ENCODE data around the gene RYR1. TPM values are rescaled to one million over a fixed set of nuclear protein-coding genes. Genes with fewer than 3 reads are reported as not detected.
"Not testable (repeated sequence)": the region's sequence is repeated elsewhere in the genome, so short reads cannot be mapped to it uniquely, and the experiment has no call there.

Gene RYR1
- total RNA-seq, 1 donor from 2014 or later, result 14.4 TPM

- DNase-seq (ENCODE audit: low spot score), result no peak
- intact Hi-C loops (cut with DNase I), result no loop called here
- ATAC-seq, result no peak
These were observed 37.9 kb upstream of the RYR1 start for GRCh38 chr19:38395381-38396114.

- DNase-seq (ENCODE audit: low spot score) (no peak), ATAC-seq (no peak)
- intact Hi-C loops (cut with DNase I), result no loop called here
These were observed 34.4 kb upstream of the RYR1 start for GRCh38 chr19:38399081-38399480.

- ATAC-seq (no peak), DNase-seq (ENCODE audit: low spot score) (no peak)
- intact Hi-C loops (cut with DNase I), result no loop called here
These were observed 34.0 kb upstream of the RYR1 start for GRCh38 chr19:38399537-38399936.

- no peak for ATAC-seq
- intact Hi-C loops (cut with DNase I), result loop anchor here (10.0 kb wide), 1 partner anchor 234 kb away; no protein-coding TSS in a partner anchor
- DNase-seq (ENCODE audit: low spot score), result no peak
These were observed 33.1 kb upstream of the RYR1 start for GRCh38 chr19:38400361-38400760.

- DNase-seq (ENCODE audit: low spot score), result no peak
- intact Hi-C loops (cut with DNase I), result loop anchor here (10.0 kb wide), 1 partner anchor 234 kb away; no protein-coding TSS in a partner anchor
- no peak for ATAC-seq
These were observed 32.3 kb upstream of the RYR1 start for GRCh38 chr19:38401148-38401547.

GRCh38 chr19:38402623-38402966 is 30.9 kb upstream of the RYR1 start:
- no peak for ATAC-seq
- no peak for DNase-seq (ENCODE audit: low spot score)
- intact Hi-C loops (cut with DNase I), result loop anchor here (10.0 kb wide), 1 partner anchor 232 kb away; no protein-coding TSS in a partner anchor

GRCh38 chr19:38402967-38403674 is 30.4 kb upstream of the RYR1 start, which contains the start of gene FAM98C:
FAM98C (plus strand) TSS chr19:38403093; CDS start chr19:38403154, 61 bp downstream.
- DNase-seq (ENCODE audit: low spot score) (peak; percentile 97), ATAC-seq (peak; percentile 99)
- intact Hi-C loops (cut with DNase I), result loop anchor here (10.0 kb wide), 1 partner anchor 232 kb away; no protein-coding TSS in a partner anchor

- no peak for ATAC-seq
- intact Hi-C loops (cut with DNase I), result loop anchor here (10.0 kb wide), 1 partner anchor 230 kb away; no protein-coding TSS in a partner anchor
- no peak for DNase-seq (ENCODE audit: low spot score)
These were observed 28.6 kb upstream of the RYR1 start for GRCh38 chr19:38404858-38405257.

- ATAC-seq, result no peak
- no peak for DNase-seq (ENCODE audit: low spot score)
- intact Hi-C loops (cut with DNase I), result loop anchor here (10.0 kb wide), 1 partner anchor 230 kb away; no protein-coding TSS in a partner anchor
These were observed 28.2 kb upstream of the RYR1 start for GRCh38 chr19:38405276-38405675.

GRCh38 chr19:38409631-38410133 is 23.8 kb upstream of the RYR1 start:
- intact Hi-C loops (cut with DNase I), result loop anchor here (10.0 kb wide), 2 partner anchors 115 to 225 kb away; no protein-coding TSS in a partner anchor
- ATAC-seq, result peak; percentile 84
- no peak for DNase-seq (ENCODE audit: low spot score)

GRCh38 chr19:38410407-38410806 is 23.1 kb upstream of the RYR1 start:
- intact Hi-C loops (cut with DNase I), result loop anchor here (10.0 kb wide), 1 partner anchor 114 kb away; no protein-coding TSS in a partner anchor
- not testable (repeated sequence) for DNase-seq (ENCODE audit: low spot score); ATAC-seq

- no peak for ATAC-seq
- intact Hi-C loops (cut with DNase I), result loop anchor here (10.0 kb wide), 1 partner anchor 114 kb away; no protein-coding TSS in a partner anchor
- no peak for DNase-seq (ENCODE audit: low spot score)
These were observed 22.3 kb upstream of the RYR1 start for GRCh38 chr19:38411041-38411712.

- intact Hi-C loops (cut with DNase I), result loop anchor here (10.0 kb wide), 1 partner anchor 113 kb away; no protein-coding TSS in a partner anchor
- not testable (repeated sequence) for ATAC-seq
These were observed 21.6 kb upstream of the RYR1 start for GRCh38 chr19:38411898-38412297.

GRCh38 chr19:38412491-38412890 is 21.0 kb upstream of the RYR1 start:
- intact Hi-C loops (cut with DNase I), result loop anchor here (10.0 kb wide), 1 partner anchor 112 kb away; no protein-coding TSS in a partner anchor
- no peak for DNase-seq (ENCODE audit: low spot score)
- no peak for ATAC-seq

More at GRCh38 chr19:38411898-38412297, 21.6 kb upstream of the RYR1 start:
- DNase-seq (ENCODE audit: low spot score), result not testable (repeated sequence)

GRCh38 chr19:38412961-38413360 is 20.5 kb upstream of the RYR1 start:
- no peak for ATAC-seq
- intact Hi-C loops (cut with DNase I), result loop anchor here (10.0 kb wide), 1 partner anchor 112 kb away; no protein-coding TSS in a partner anchor
- DNase-seq (ENCODE audit: low spot score), result no peak

- no peak for DNase-seq (ENCODE audit: low spot score)
- no peak for ATAC-seq
- intact Hi-C loops (cut with DNase I), result loop anchor here (10.0 kb wide), 1 partner anchor 111 kb away; no protein-coding TSS in a partner anchor
These were observed 20.1 kb upstream of the RYR1 start for GRCh38 chr19:38413416-38413815.

GRCh38 chr19:38417146-38417543 is 16.3 kb upstream of the RYR1 start:
- DNase-seq (ENCODE audit: low spot score) (no peak), ATAC-seq (no peak)
- intact Hi-C loops (cut with DNase I), result loop anchor here (10.0 kb wide), 1 partner anchor 108 kb away; no protein-coding TSS in a partner anchor

Measured in sciatic nerve (tissue), 2 donors.